Testis (tissue), 3 donors: Measurements from ENCODE around the gene AVL9. TPM values are rescaled to one million over a fixed set of nuclear protein-coding genes. Genes with fewer than 3 reads are reported as not detected.

Source experiments
- DNase-seq: peaks from one replicate; pipeline ENCODE4 v3.0.0-alpha.2; 2019
- H3K27ac ChIP-seq, 2 donors: fragments of 200-600 bp; sonication (generic); one replicate each; pipeline ENCODE4 v1.5.1; 2019
- H3K27me3 ChIP-seq: fragments of 200-600 bp; sonication (generic); one replicate; pipeline ENCODE4 v1.5.1; 2019
- H3K36me3 ChIP-seq: fragments of 200-600 bp; sonication (generic); one replicate; pipeline ENCODE4 v1.5.1; 2017; ENCODE audit warnings: low read depth; ENCODE audit errors: missing control alignments
- H3K4me1 ChIP-seq: fragments of 200-600 bp; sonication (generic); one replicate; pipeline ENCODE4 v1.5.1; 2019
- H3K4me3 ChIP-seq, 2 donors: fragments of 200-600 bp; sonication (generic); one replicate each; pipeline ENCODE4 v1.5.1; 2017 to 2019
- H3K9me3 ChIP-seq: fragments of 200-600 bp; sonication (generic); one replicate; pipeline ENCODE4 v1.5.1; 2017
- CTCF ChIP-seq, 3 experiments: fragments of 450-650 bp in 2 of 3; fragments of 200-600 bp in 1 of 3; sonication (generic) in 1 of 3; IDR thresholded peaks; one replicate each; pipeline ENCODE4 v1.5.1; 2016 to 2019; ENCODE audit warnings: antibody characterized with exemption in 3 of 3, mild to moderate bottlenecking in 2 of 3, moderate library complexity in 1 of 3
- POLR2A ChIP-seq: fragments of 450-650 bp; IDR thresholded peaks from one replicate; pipeline ENCODE4 v1.6.1; 2017; ENCODE audit warnings: antibody characterized with exemption, mild to moderate bottlenecking, moderate library complexity
- WGBS, 2 donors: methylation state at CpG; one replicate each; pipeline ENCODE4 v1.1.5; 2018; 5-methylcytosine and 5-hydroxymethylcytosine counted together
- intact Hi-C: fragments of 100-400 bp; cut with DNase I; formaldehyde crosslinking; loops from one replicate; pipeline ENCODE4 v1.15.1; 2023; ENCODE audit warnings: low total_unique reads
- polyA plus RNA-seq: library from polyadenylated mRNA; stranded (reverse); fragments of 350-450 nt; fragmentation: Illumina TruSeq; extraction: RNeasy Lipid Tissue Mini Kit (QIAGEN cat#74804); gene quantifications from one replicate; pipeline ENCODE4 v1.2.3, GENCODE V29; 2014; ENCODE audit warnings: low read depth, low replicate concordance; ENCODE audit not compliant: insufficient read depth
- total RNA-seq, 2 donors: library from RNA; depleted of rRNA; stranded (reverse); fragments of >200 nt; gene quantifications; one replicate each; pipeline ENCODE4 v1.2.3, GENCODE V29; 2016

Gene AVL9
- total and polyA plus RNA-seq, 3 donors from 2014 or later: 27.5 to 49.1 (median 46.8) TPM

- Histone ChIP-seq H3K27ac (no peak overlapping the region), H3K4me1 (no peaks in the 10 kb centered on the region), H3K27me3 (no peaks in the 10 kb centered on the region), H3K9me3 (no peaks in the 10 kb centered on the region), H3K4me3 (no peak overlapping the region), H3K36me3 (no peaks in the 10 kb centered on the region)
- intact Hi-C loops: no loop called here
- no peak for DNase-seq
- TF ChIP-seq CTCF (IDR thresholded peaks at IDR 0.05) (no peak), POLR2A (no peak)
- 75 to 84% methylated on average over 4 of the region's 4 CpGs for WGBS, 2 donors
Measured at GRCh38 chr7:32525839-32526238, 30.6 kb downstream of the AVL9 start.

- Histone ChIP-seq H3K4me3 (no peak overlapping the region), H3K36me3 (no peaks in the 10 kb centered on the region), H3K27ac (no peak overlapping the region), H3K27me3 (no peaks in the 10 kb centered on the region), H3K4me1 (no peaks in the 10 kb centered on the region), H3K9me3 (no peaks in the 10 kb centered on the region)
- TF ChIP-seq CTCF (IDR thresholded peaks at IDR 0.05) (no peak), POLR2A (no peak)
- no peak for DNase-seq
- intact Hi-C loops: no loop called here
- 94 to 95% methylated on average over 12 to 13 of the region's 13 CpGs for WGBS, 2 donors
Measured at GRCh38 chr7:32531402-32531801, 36.1 kb downstream of the AVL9 start.

- Histone ChIP-seq H3K4me1 (no peaks in the 10 kb centered on the region), H3K27me3 (no peaks in the 10 kb centered on the region), H3K9me3 (no peaks in the 10 kb centered on the region), H3K36me3 (no peaks in the 10 kb centered on the region), H3K4me3 (no peak overlapping the region), H3K27ac (no peak overlapping the region)
- intact Hi-C loops: no loop called here
- WGBS, 2 donors: 92 to 93% methylated on average over 3 of the region's 3 CpGs
- no peak for DNase-seq
- TF ChIP-seq POLR2A (no peak), CTCF (IDR thresholded peaks at IDR 0.05) (no peak)
Measured at GRCh38 chr7:32532086-32532485, 36.8 kb downstream of the AVL9 start.

GRCh38 chr7:32532716-32533115, 37.4 kb downstream of the AVL9 start:
- no peaks in the 10 kb centered on the region for H3K9me3 ChIP-seq
- TF ChIP-seq POLR2A (no peak), CTCF (IDR thresholded peaks at IDR 0.05) (no peak)
- H3K27ac ChIP-seq: no peak overlapping the region
- 81 to 83% methylated on average over 5 of the region's 5 CpGs for WGBS, 2 donors
- no peak overlapping the region for H3K4me3 ChIP-seq
- H3K27me3 ChIP-seq: no peaks in the 10 kb centered on the region
- intact Hi-C loops: no loop called here
- no peaks in the 10 kb centered on the region for H3K4me1 ChIP-seq
- H3K36me3 ChIP-seq: no peaks in the 10 kb centered on the region
- no peak for DNase-seq

GRCh38 chr7:32533276-32534029, 38.2 kb downstream of the AVL9 start:
- intact Hi-C loops: no loop called here
- WGBS, 2 donors: 60 to 63% methylated on average over 8 of the region's 8 CpGs
- TF ChIP-seq POLR2A: no peak
- TF ChIP-seq CTCF (IDR thresholded peaks at IDR 0.05): no peak

More at GRCh38 chr7:32533276-32534029, 38.2 kb downstream of the AVL9 start:
- H3K4me3 ChIP-seq: no peak overlapping the region
- no peaks in the 10 kb centered on the region for H3K27me3 ChIP-seq
- H3K4me1 ChIP-seq: no peaks in the 10 kb centered on the region
- H3K36me3 ChIP-seq: no peaks in the 10 kb centered on the region
- no peaks in the 10 kb centered on the region for H3K9me3 ChIP-seq
- DNase-seq: no peak
- H3K27ac ChIP-seq: no peak overlapping the region
